NCI-H524 (cell line): ENCODE measurements around the gene PON1.

ENCODE experiments used
- DNase-seq, 2 experiments: peaks; one replicate each; lab custom pipeline; 2025; lab: John Stamatoyannopoulos, UW

Gene PON1

DNA sequence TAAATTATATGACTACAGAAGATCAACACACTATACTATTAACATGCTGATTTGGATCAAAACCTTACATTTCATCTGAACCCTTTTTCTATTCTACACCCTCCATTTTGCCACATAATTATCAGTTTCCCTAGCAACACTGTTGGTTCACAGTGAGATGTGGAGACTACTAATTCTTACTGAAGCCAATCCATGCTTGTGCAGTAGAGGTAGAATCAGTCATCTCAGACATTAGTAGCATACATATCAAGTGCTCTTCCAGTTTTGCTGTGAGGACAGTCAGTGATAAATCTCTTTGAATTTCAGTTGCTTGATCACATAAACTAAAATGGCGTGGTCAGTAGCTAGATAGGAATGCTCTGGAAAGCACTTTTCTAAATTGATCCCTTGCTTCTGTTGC is 70.3 kb downstream of the PON1 start:
- DNase-seq: no peak

GRCh38 chr7:95251966-95252365 is 72.4 kb downstream of the PON1 start:
- DNase-seq: no peak

- DNase-seq: no peak
Observed at GRCh38 chr7:95250571-95250970, 73.8 kb downstream of the PON1 start.
